CD4-positive, alpha-beta T cell treated with Interleukin-17A for 4 hours (primary cell): Measurements from ENCODE around the gene NPPB.
"Not testable (repeated sequence)": the region's sequence is repeated elsewhere in the genome, so short reads cannot be mapped to it uniquely, and the experiment has no call there.

ENCODE experiments used
- DNase-seq: peaks from one replicate; pipeline ENCODE4 v3.0.0-alpha.2; 2020; ENCODE audit warnings: mixed read lengths

NPPB gene

GRCh38 chr1:11858613-11858967, at the start of gene NPPB:
Gene NPPB, minus strand, starts transcription at chr1:11858945. Its CDS starts 112 bp downstream, at chr1:11858833.
- DNase-seq: no peak

GRCh38 chr1:11908095-11908675, 49.4 kb upstream of the NPPB start:
- peak; percentile 58 for DNase-seq

GRCh38 chr1:11907275-11908094, 48.7 kb upstream of the NPPB start:
- DNase-seq: peak; percentile 90

DNA sequence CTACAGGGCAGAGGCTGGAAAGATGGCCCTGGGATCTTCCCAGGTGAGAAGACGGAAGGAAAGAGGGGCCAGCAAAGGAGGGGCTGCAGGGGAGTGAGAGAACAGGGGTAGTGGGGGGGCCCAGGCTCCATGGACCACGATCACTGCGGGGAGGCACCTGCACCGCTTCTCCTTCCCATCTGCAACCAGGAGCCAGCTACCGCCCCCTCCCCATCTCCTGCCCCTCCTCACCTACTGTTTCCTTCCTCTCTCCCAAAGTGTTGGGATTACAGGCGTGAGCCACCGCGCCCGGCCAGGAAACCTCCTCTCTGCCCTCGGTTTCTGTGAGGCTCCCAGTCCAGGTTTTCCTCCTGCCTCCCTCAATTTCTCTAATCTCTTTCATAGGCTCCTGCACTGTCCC, 48.1 kb upstream of the NPPB start:
- no peak for DNase-seq

GRCh38 chr1:11904978-11905377, 46.2 kb upstream of the NPPB start:
- no peak for DNase-seq

GRCh38 chr1:11904156-11904555, 45.4 kb upstream of the NPPB start:
- not testable (repeated sequence) for DNase-seq

DNA sequence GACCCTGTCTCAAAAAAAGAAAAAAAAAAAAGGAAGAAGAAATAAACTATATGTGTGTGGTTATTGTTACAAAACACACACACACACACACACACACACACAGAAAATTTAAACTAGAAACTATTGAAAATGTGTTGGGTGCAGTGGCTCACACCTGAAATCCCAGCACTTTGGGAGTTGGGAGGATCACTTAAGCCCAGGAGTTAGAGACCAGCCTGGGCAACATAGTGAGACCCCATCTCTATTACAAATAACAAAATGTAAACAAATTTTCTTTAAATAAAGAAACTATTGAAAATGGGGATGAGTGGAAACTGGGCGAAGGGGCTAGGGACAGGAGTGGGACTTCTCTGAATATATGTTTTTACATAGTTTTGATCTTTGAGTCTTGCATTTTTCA, 44.5 kb upstream of the NPPB start:
- DNase-seq: no peak

DNA sequence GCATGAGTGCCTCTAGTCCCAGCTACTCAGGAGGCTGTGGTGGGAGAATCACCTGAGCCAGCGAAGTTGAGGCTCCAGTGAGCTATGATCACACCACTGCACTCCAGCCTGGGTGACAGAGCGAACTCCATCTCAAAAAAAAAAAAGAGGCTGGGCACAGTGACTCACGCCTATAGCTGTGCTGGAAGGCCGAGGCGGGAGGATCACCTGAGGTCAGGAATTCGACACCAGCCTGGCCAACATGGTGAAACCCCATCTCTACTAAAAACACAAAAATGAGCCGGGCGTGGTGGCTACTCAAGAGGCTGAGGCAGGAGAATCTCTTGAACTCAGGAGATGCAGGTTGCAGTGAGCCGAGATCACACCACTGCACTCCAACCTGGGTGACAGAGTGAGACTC, 42.7 kb upstream of the NPPB start:
- not testable (repeated sequence) for DNase-seq

- peak; percentile 20 for DNase-seq
Observed at GRCh38 chr1:11898831-11899467, 40.2 kb upstream of the NPPB start.

DNA sequence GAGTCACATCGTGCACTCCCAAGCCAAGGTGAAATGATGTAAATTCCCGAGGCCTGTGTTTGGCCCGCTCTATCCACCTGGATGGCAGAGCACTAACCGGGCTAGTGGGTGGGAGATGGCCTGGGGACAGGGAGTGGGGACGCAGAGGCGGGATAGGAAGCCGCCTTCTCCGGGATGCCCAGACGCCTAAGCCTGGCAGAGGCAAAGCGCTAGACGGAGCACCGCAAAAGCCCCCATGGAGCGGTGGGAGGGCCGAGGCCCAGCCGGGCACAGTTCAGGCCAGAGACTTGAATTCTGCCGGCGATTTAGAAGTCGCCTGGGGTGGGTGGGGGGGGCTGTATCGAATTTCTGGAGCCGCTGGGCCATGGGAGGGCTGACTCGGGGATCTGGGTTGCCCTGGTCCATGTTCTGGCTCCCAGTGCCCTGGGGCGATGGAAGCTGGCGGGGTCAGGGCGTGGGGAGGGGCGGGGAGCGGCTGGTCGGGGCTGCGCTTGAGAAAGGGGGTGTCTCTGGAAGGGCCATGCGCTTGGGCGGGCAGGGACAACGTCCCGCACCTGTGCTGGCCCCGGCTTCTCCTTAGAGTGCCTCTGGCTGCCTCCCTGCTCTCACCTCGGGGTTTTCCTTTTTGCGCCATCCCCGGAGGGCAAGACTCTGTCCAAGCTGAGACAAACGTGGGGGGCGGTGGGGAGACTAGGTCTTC, 39.5 kb upstream of the NPPB start:
- no peak for DNase-seq

GRCh38 chr1:11894501-11894900, 35.8 kb upstream of the NPPB start:
- DNase-seq: not testable (repeated sequence)

DNA sequence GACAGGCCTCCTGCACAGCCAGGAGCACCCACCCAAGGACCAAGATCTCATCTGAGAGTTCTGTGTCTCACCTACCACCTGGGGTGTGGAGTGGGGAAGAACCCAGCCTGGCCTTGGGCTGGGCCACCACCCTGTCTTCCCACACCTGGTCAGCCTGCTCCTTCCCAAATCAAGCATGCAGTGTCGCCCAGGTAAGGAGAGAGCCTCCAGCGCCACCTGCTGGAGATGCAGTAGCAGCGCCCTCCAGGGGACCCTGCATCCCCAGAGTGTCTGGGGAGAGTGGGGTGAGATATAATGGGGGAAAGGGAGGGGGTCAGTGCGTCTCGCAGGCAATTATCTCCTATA, 35.1 kb upstream of the NPPB start:
- DNase-seq: peak; percentile 81

DNA sequence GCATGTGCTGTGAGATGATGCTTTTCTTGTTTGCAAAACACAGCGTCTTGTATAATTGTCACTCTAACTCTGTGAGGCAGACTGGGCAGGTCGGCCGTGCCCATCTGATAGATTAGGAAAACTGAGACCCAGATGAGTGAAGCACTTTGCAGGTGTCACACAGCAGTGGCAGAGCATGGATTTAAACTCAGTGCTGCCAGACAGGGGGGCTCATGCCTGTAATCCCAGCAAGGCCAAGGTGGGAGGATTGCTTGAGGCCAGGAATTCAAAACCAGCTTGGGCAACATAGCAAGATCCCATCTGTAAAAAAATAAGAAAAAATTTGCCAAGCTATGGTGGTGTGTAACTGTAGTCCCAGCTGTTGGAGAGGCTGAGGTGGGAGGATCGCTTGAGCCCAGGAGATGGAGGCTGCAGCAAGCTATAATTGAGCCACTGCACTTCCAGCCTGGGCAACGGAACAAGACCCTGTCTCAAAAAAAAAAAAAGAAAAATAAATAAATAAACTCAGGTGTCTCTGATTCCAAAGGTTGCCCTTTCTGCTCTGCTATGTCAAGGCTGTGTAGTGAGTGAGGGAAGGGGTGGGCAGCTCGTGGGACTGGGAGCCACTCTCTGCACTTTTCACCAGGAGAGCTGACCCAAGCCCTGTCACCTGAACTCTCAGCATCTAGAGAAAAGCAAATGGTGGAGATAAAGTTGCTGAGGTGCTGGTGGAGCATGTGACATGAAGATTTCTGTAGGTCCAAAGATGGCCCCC, 32.9 kb upstream of the NPPB start:
- DNase-seq: no peak

- DNase-seq: no peak
Observed at GRCh38 chr1:11888877-11889208, 30.1 kb upstream of the NPPB start.

- DNase-seq: no peak
Observed at GRCh38 chr1:11888206-11888876, 29.6 kb upstream of the NPPB start.

DNA sequence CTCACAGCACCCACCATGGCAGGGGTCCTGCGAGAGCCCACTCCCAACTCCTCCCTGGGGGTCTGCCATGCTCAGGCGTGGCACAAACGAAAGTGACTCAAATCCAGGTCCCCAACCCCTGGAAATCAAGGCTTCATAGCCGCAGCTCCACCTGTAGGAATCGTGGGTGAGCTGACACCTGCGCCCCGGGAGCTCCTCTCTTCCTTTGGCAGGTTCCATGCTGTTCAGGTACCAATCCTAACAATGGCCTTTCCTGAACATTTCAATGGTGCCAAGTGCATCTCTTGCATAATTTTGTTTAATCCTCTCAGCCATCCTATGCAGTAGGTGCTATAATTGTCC, 28.9 kb upstream of the NPPB start:
- DNase-seq: no peak

DNA sequence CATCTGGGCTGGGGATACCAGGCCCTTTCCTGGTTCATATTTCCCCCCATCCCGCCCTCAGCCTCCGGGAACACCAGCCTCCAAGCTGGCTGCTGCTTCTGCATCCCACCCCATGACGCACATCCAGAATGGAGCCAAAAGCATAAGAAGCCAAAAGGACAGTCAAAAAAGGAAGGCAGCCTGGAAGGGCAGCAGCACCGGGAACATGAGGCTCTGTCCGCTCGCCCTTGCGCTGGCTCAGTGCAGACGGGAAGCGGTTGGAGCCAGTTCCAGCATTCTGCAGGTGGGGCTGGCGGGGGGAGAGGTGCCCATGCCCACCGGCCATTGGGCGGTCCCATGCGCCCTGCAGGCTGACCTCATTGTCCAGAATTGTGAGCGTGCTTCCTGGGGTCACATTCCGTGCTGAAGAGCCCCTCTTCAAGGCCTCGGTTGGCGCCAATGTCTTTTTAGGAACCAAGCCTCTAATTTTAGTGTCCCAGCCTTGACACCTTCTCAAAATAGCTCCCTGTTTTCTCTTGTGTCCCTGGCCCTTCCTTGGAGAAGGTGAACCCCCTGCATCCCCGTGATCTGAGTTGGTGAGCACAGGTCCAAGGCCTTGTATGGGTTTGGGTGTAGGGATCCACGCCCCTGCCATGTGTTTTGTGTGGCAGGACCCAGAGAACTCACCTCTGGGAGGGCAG, 28.4 kb upstream of the NPPB start:
- no peak for DNase-seq

GRCh38 chr1:11885916-11886315, 27.2 kb upstream of the NPPB start:
- DNase-seq: no peak

GRCh38 chr1:11882814-11883538, 24.2 kb upstream of the NPPB start:
- DNase-seq: no peak

- no peak for DNase-seq
Observed at GRCh38 chr1:11881749-11882441, 23.1 kb upstream of the NPPB start.
